ENCODE data around the gene RAB15. TPM values are rescaled to one million over a fixed set of nuclear protein-coding genes. Genes with fewer than 3 reads are reported as not detected.

RAB15 gene
- total RNA-seq, 1 donor from 2014 or later: 98.4 TPM

DNA sequence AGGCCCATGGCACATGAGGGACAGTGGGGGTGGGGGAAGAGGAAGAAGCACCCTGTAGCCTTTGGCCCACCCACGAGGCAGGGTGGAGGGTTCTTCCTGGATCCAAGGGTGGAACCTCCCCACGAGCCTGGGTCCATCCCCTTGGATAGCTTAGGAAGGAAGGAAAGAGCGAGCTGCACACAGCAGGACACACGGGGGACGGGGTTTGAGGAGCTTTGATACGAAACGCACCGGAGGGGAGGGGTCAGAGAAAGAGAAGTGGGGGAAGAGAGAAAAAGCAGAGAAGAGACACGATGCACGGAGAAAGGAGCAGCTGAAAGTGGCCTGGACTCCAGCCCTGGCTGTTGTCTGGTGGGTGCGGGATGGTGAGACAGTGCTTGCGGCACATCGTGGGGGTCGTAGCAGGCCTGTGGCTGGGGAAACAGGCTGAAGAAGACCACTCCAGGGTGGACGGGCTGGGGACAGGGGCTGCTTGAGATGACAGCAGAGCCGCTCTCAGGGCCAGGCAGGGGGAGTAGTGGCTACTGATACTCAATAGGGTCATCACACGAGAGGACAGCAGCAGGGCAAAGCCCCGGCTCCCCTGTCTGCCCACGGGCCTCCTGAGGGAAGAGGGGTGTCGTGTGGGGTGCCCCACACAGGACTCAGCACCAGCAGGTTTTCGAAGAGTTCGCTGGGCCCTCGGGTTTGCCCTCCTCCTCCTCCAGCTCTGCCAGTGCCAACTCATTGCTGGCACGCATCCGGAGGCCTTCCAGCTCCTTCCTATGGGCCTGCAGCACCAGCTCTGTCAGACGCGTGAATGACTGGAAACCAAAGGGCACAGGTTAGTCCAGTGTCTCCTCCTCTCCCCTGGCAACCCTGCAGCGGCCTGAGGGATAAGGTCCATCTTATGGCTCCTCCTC, 24.2 kb downstream of the RAB15 start:
- Mint-ChIP-seq H3K4me1 (ENCODE audit: low read depth) (no peaks in the 10 kb centered on the region), H3K27me3 (ENCODE audit: low read depth) (no peaks in the 10 kb centered on the region), H3K36me3 (ENCODE audit: low read depth) (peaks cover 30% of the 10 kb centered on the region), H3K4me3 (ENCODE audit: unreplicated experiment) (no peak overlapping the region), H3K27ac (ENCODE audit: unreplicated experiment) (no peak overlapping the region), H3K9me3 (ENCODE audit: low read depth) (no peaks in the 10 kb centered on the region)
- TF ChIP-seq, protein P1, sequence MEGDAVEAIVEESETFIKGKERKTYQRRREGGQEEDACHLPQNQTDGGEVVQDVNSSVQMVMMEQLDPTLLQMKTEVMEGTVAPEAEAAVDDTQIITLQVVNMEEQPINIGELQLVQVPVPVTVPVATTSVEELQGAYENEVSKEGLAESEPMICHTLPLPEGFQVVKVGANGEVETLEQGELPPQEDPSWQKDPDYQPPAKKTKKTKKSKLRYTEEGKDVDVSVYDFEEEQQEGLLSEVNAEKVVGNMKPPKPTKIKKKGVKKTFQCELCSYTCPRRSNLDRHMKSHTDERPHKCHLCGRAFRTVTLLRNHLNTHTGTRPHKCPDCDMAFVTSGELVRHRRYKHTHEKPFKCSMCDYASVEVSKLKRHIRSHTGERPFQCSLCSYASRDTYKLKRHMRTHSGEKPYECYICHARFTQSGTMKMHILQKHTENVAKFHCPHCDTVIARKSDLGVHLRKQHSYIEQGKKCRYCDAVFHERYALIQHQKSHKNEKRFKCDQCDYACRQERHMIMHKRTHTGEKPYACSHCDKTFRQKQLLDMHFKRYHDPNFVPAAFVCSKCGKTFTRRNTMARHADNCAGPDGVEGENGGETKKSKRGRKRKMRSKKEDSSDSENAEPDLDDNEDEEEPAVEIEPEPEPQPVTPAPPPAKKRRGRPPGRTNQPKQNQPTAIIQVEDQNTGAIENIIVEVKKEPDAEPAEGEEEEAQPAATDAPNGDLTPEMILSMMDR (IDR thresholded peaks at IDR 0.05): no peak
- DNase-seq (ENCODE audit: low spot score): no peak

DNA sequence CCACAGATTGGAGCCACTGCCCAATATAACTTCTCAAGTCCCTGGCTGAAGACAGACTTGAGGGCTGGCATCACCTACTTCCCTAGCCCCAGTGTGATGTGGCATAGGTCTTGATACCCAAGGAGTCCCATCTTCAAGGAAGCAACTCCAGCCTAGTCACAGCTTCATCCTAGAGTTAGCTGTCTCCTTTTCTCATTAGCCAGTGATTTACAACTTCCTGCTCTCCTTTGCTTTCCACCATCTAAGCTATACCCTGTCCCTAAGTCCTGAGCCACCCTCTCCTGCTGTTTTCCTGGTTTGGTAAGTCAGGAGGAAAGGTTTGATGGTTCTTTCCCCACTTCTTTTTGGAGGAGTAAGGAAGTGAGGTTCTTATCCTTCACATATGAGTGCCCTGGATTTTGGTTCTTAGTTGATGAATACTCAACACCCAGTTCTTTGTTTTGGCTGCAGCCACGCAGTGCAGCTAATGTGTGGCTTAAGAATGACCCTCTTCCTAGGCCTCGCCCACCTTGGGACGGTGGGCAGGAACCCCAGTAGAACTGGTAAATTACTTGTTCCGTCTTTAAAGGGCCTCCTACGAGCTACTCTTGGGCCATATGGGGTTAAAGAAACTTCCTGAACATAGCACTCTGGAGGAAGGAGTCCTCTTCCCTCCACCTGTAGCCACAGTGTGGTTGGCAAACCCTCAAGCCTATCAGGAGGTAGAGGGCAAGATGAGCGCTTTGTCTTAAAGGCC, 25.7 kb downstream of the RAB15 start:
- no peaks in the 10 kb centered on the region for H3K4me1 Mint-ChIP-seq (ENCODE audit: low read depth)
- no peak overlapping the region for H3K27ac Mint-ChIP-seq (ENCODE audit: unreplicated experiment)
- H3K9me3 Mint-ChIP-seq (ENCODE audit: low read depth): no peaks in the 10 kb centered on the region
- no peaks in the 10 kb centered on the region for H3K27me3 Mint-ChIP-seq (ENCODE audit: low read depth)
- no peak overlapping the region for H3K4me3 Mint-ChIP-seq (ENCODE audit: unreplicated experiment)
- H3K36me3 Mint-ChIP-seq (ENCODE audit: low read depth): peaks cover 30% of the 10 kb centered on the region
- no peak for DNase-seq (ENCODE audit: low spot score)
- TF ChIP-seq, protein P1 (IDR thresholded peaks at IDR 0.05): no peak

DNA sequence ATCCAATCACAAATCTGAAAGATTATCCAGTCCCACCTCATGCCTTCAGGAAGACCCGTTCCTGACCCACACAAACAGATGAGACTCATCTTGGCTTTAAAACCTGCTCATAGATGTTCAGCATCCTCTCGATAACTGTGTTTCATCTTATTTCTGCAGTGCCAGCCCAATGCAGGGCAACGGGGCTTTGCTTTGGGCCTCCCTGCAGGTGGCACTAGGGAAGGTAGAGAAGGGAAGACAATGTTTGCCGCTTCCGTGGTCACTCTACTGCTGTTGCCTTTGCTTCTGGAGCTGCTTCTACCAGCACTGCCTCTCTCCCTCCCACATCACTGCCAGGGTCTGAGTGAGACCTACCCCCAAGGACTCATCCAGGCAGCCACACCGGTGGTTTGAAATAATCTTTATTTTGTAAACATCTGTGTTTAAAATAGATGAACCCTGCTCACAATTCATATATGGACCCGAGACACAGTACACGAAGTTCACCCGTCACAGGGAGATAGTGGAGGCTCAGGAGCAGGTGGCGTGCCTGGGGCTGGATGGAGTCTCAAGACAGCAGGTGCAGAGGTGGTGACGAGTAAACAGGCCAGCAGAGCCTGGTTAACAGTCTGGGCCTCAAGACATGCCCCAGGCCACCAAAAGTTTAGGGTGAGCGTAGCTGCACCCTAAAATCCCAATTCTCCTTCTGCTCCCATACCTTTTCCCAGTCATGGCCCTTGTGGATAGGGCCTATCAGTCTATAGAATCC, 26.5 kb downstream of the RAB15 start:
- Mint-ChIP-seq H3K4me1 (ENCODE audit: low read depth) (no peaks in the 10 kb centered on the region), H3K27me3 (ENCODE audit: low read depth) (no peaks in the 10 kb centered on the region), H3K9me3 (ENCODE audit: low read depth) (no peaks in the 10 kb centered on the region), H3K4me3 (ENCODE audit: unreplicated experiment) (no peak overlapping the region), H3K27ac (ENCODE audit: unreplicated experiment) (no peak overlapping the region), H3K36me3 (ENCODE audit: low read depth) (peaks cover 23% of the 10 kb centered on the region)
- TF ChIP-seq, protein P1 (IDR thresholded peaks at IDR 0.05): no peak
- DNase-seq (ENCODE audit: low spot score): no peak

DNA sequence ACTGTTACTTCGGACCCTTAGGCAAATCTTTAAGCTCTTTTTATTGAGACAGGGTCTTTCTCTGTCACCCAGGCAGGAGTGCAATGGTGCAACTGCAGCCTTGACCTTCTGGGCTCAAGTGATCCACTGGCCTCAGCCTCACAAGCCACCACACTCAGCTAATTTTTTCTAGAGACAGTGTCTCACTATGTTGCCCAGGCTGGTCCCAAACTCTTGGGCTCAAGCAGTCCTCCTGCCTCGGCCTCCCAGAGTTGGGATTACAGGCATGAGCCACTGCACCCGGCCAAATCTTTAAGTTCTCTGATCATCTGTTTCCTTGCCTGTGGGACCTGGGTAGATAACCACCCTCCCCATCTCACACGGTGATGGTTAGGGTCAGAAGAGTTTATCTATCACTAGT, 27.3 kb downstream of the RAB15 start:
- H3K9me3 Mint-ChIP-seq (ENCODE audit: low read depth): no peaks in the 10 kb centered on the region
- no peak overlapping the region for H3K4me3 Mint-ChIP-seq (ENCODE audit: unreplicated experiment)
- peaks cover 23% of the 10 kb centered on the region for H3K36me3 Mint-ChIP-seq (ENCODE audit: low read depth)
- no peaks in the 10 kb centered on the region for H3K27me3 Mint-ChIP-seq (ENCODE audit: low read depth)
- no peak for DNase-seq (ENCODE audit: low spot score)
- TF ChIP-seq, protein P1 (IDR thresholded peaks at IDR 0.05): no peak
- no peak overlapping the region for H3K27ac Mint-ChIP-seq (ENCODE audit: unreplicated experiment)
- no peaks in the 10 kb centered on the region for H3K4me1 Mint-ChIP-seq (ENCODE audit: low read depth)

DNA sequence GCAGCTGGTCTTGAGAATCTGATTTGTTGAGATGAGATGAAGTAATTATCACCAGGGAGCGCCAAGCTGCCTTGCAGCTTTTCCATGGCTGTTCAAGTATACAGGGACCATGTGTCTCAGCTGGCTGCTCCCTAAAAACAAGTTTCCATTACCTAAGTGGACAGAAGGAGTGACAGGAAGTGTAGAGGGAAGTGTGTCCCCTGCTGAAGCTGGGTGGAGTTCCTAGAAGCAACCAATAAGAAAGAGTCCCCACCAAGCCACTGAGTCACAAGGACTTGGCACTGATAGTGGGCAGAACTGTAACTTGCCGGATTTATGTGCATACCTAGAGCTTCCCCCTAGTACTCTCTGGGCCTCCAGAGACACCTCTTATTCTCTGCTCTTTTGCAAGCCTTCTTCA, 28.1 kb downstream of the RAB15 start:
- Mint-ChIP-seq H3K27me3 (ENCODE audit: low read depth) (no peaks in the 10 kb centered on the region), H3K4me3 (ENCODE audit: unreplicated experiment) (no peak overlapping the region), H3K27ac (ENCODE audit: unreplicated experiment) (no peak overlapping the region), H3K4me1 (ENCODE audit: low read depth) (no peaks in the 10 kb centered on the region), H3K9me3 (ENCODE audit: low read depth) (no peaks in the 10 kb centered on the region), H3K36me3 (ENCODE audit: low read depth) (peaks cover 20% of the 10 kb centered on the region)
- TF ChIP-seq, protein P1 (IDR thresholded peaks at IDR 0.05): no peak
- DNase-seq (ENCODE audit: low spot score): no peak
